ENCODE results near the gene PDE10A. TPM values are rescaled to one million over a fixed set of nuclear protein-coding genes. Genes with fewer than 3 reads are reported as not detected.

PDE10A gene
- total and polyA plus RNA-seq, 2 of the 8 experiments (the other 6 are each of a cell fraction or from before 2014, with no cell fraction given): 1.1 to 2.4 TPM

DNA sequence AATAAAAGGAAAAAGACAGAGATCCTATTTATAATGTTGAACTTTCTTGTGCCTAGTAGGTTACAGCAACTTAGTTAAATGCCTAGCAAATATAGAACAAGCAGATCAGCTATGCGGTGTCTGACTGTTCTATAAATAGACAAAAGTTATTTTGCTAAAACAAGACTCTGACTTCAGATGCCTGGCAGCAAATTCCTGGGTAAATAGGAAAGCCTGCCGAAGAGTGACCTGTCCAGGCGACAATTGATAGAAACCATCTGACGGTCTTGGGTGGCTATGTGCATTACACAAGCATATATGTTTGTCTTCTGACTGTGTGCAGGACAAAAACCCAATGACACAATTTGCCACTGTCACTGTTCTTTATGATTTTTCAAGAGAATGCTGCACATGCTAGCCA lies 38.0 kb upstream of the PDE10A start:
- no peak overlapping the region for H3K23ac ChIP-seq (ENCODE audit: insufficient read length)
- no peak overlapping the region for H4K91ac ChIP-seq (replicated peaks; ENCODE audit: insufficient read length, low read length)
- no peak overlapping the region for H3K14ac ChIP-seq (ENCODE audit: insufficient read length)
- no peak for TF ChIP-seq YY1 (IDR thresholded peaks at IDR 0.05; ENCODE audit: low read depth, low read length)
- no peak for TF ChIP-seq POLR2A (IDR thresholded peaks at IDR 0.05; ENCODE audit: control extremely low read depth in 1 of 2, low read depth in 2 of 2, low read length in 2 of 2)
- TF ChIP-seq SP2 (IDR thresholded peaks at IDR 0.05; ENCODE audit: low read length): no peak
- no peak for TF ChIP-seq CBX8 (IDR thresholded peaks at IDR 0.05; ENCODE audit: borderline replicate concordance, low read depth, low read length)
- no peak for TF ChIP-seq GABPA (IDR thresholded peaks at IDR 0.05; ENCODE audit: borderline replicate concordance, insufficient read depth, low read length)
- TF ChIP-seq EZH2 (IDR thresholded peaks at IDR 0.05; ENCODE audit: low read depth, low read length, severe bottlenecking): no peak
- TF ChIP-seq SP4 (IDR thresholded peaks at IDR 0.05; ENCODE audit: low read length): no peak
- TF ChIP-seq TBP (IDR thresholded peaks at IDR 0.05; ENCODE audit: low read depth, low read length): no peak
- TF ChIP-seq KDM4A (IDR thresholded peaks at IDR 0.05; ENCODE audit: low read depth, low read length, severe bottlenecking): no peak
- TF ChIP-seq PHF8 (conservative IDR thresholded peaks at IDR 0.05; ENCODE audit: low read depth, low read length): no peak
- TF ChIP-seq RXRA (IDR thresholded peaks at IDR 0.05; ENCODE audit: insufficient read depth, low read depth, low read length): no peak
- TF ChIP-seq SP1 (IDR thresholded peaks at IDR 0.05; ENCODE audit: low read depth, low read length): no peak
- FAIRE-seq: no peak
- POLR2A ChIA-PET (ENCODE audit: partially characterized antibody): no interaction called here
- H3K4me1 ChIP-seq (replicated peaks in 1 of 4; ENCODE audit: control insufficient read depth in 3 of 4, insufficient read depth in 4 of 4, low read length in 3 of 4): no peaks in the 10 kb centered on the region
- no peak overlapping the region for H3K4me3 ChIP-seq (ENCODE audit: extremely low read depth in 1 of 4, insufficient read depth in 2 of 4, low read depth in 3 of 4, low read length in 4 of 4)
- no peak for DNase-seq (ENCODE audit: low read depth in 1 of 2, low spot score in 2 of 2)
- H2BK15ac ChIP-seq (ENCODE audit: low read length): no peak overlapping the region
- no peak overlapping the region for H2BK20ac ChIP-seq (ENCODE audit: low read length)
- H3K4me2 ChIP-seq (ENCODE audit: insufficient read depth in 1 of 2, low read depth in 2 of 2, low read length in 2 of 2): no peak overlapping the region
- no peak overlapping the region for H2BK12ac ChIP-seq (ENCODE audit: low read depth, low read length)
- H3K4ac ChIP-seq (replicated peaks; ENCODE audit: insufficient read length, low read depth, low read length): no peak overlapping the region
- no peaks in the 10 kb centered on the region for H3K79me1 ChIP-seq (ENCODE audit: low read depth, low read length)
- WGBS, 2 experiments (ENCODE audit: extremely low coverage in 1 of 2, insufficient coverage in 1 of 2, insufficient read length in 1 of 2, insufficient replicate concordance in 2 of 2, low coverage in 1 of 2, low lambda C conversion rate in 2 of 2, missing lambda C conversion rate in 1 of 2): 94% methylated on average over 4 of the region's 4 CpGs; no CpG with 5 or more reads in 1 of the 2 experiments
- H3K56ac ChIP-seq (replicated peaks; ENCODE audit: insufficient read length, low read depth, low read length): no peak overlapping the region
- H4K5ac ChIP-seq (ENCODE audit: insufficient read length, low read depth, low read length): no peak overlapping the region
- H4K8ac ChIP-seq (ENCODE audit: extremely low read depth, insufficient read depth, low read length): no peak overlapping the region
- CTCF ChIA-PET (ENCODE audit: partially characterized antibody): no interaction called here
- no peaks in the 10 kb centered on the region for H3K27me3 ChIP-seq (replicated peaks in 1 of 4; ENCODE audit: control insufficient read depth in 3 of 4, extremely low read depth in 1 of 4, insufficient read depth in 3 of 4, low read length in 3 of 4)
- no peak overlapping the region for H2BK5ac ChIP-seq (ENCODE audit: low read depth, low read length)
- no peaks in the 10 kb centered on the region for H4K20me1 ChIP-seq (replicated peaks in 1 of 2; ENCODE audit: control insufficient read depth in 1 of 2, insufficient read depth in 2 of 2, low read length in 2 of 2)
- H2AK5ac ChIP-seq (ENCODE audit: low read depth, low read length): no peak overlapping the region
- no peak overlapping the region for H3K9ac ChIP-seq (replicated peaks in 1 of 4; ENCODE audit: extremely low read depth in 1 of 4, low read depth in 3 of 4, low read length in 3 of 4)
- no peak overlapping the region for H2AFZ ChIP-seq (ENCODE audit: low read length)
- H3K27ac ChIP-seq (ENCODE audit: low read depth, low read length): no peak overlapping the region
- H3K23me2 ChIP-seq (ENCODE audit: low read depth, low read length): peaks cover 3% of the 10 kb centered on the region; the same call in 1 of the 2 replicates
- no peak overlapping the region for H3K18ac ChIP-seq (ENCODE audit: extremely low read depth, low read length)
- no peaks in the 10 kb centered on the region for H3K79me2 ChIP-seq (ENCODE audit: control insufficient read depth in 1 of 2, insufficient read depth in 2 of 2, low read length in 2 of 2)
- no peaks in the 10 kb centered on the region for H3K36me3 ChIP-seq (ENCODE audit: control insufficient read depth in 2 of 4, insufficient read depth in 4 of 4, low read length in 3 of 4)
- H2BK120ac ChIP-seq (replicated peaks; ENCODE audit: low read depth, low read length): no peak overlapping the region
- no peaks in the 10 kb centered on the region for H3K9me3 ChIP-seq (ENCODE audit: insufficient read depth in 2 of 2, low read depth in 1 of 2, low read length in 1 of 2)
